GM12878 (cell line): ENCODE data around the gene HCFC1R1. TPM values are rescaled to one million over a fixed set of nuclear protein-coding genes. Genes with fewer than 3 reads are reported as not detected.
A peak's percentile ranks its signal among the peaks of the same experiment; 100 is the strongest.

ENCODE experiments used
- ATAC-seq: fragments of 200-7000 bp; cut with Tn5 transposase; 3 replicates; pipeline ENCODE4 v1.9.1; 2020; ENCODE audit warnings: mild to moderate bottlenecking, moderate library complexity
- BruUV-seq: library from RNA; stranded (reverse); fragments of 400-500 nt; replicated peaks from 2 replicates; lab custom pipeline; 2021; lab: Mats Ljungman, UMichigan
- CTCF ChIA-PET: fragments of 300-600 bp; sonication (Branson Sonifier 250); formaldehyde crosslinking; extraction: SDS; loops from one replicate; lab custom pipeline; 2021; ENCODE audit warnings: inconsistent platforms; lab: Yijun Ruan, JAX
- POLR2A ChIA-PET: fragments of 350-600 bp; formaldehyde crosslinking; extraction: SDS; loops from one replicate; lab custom pipeline; 2021; ENCODE audit warnings: inconsistent platforms; lab: Charles Lee
- RAD21 ChIA-PET: fragments of 300-600 bp; sonication (Branson Sonifier 250); formaldehyde crosslinking; loops from one replicate; lab custom pipeline; 2023; ENCODE audit warnings: antibody characterized with exemption; ENCODE audit not compliant: unreplicated experiment; lab: Charles Lee
- SMC1A ChIA-PET: fragments of 300-600 bp; sonication (Branson Sonifier 250); formaldehyde crosslinking; loops from one replicate; lab custom pipeline; 2023; ENCODE audit not compliant: unreplicated experiment, uncharacterized antibody; lab: Charles Lee
- DNase-seq: peaks from one replicate; pipeline ENCODE4 v3.0.0-alpha.2; 2011; ENCODE audit warnings: low read depth, low spot score
- FAIRE-seq: peaks from 3 replicates; lab custom pipeline; 2011; peaks lifted over from hg19 to GRCh38; lab: Jason Lieb, UNC
- H2AFZ ChIP-seq: 2 replicates; pipeline ENCODE4 v1.6.0; 2011; ENCODE audit warnings: low read depth, low read length, control low read depth; ENCODE audit not compliant: control insufficient read depth
- H3K27ac ChIP-seq: 2 replicates; pipeline ENCODE4 v1.5.1; 2011; ENCODE audit warnings: control low read depth; ENCODE audit not compliant: control insufficient read depth, insufficient read depth
- H3K27me3 ChIP-seq, 2 experiments: replicated peaks in 1 of 2; 2 replicates each; pipeline versions ENCODE4 v1.6.0 to v1.6.1; 2011; ENCODE audit warnings: low read length in 1 of 2; ENCODE audit not compliant: control insufficient read depth in 2 of 2, insufficient read depth in 2 of 2
- H3K36me3 ChIP-seq, 2 experiments: 2 replicates each; pipeline ENCODE4 v1.5.1; 2011; ENCODE audit warnings: low read length in 1 of 2; ENCODE audit not compliant: control insufficient read depth in 2 of 2, insufficient read depth in 2 of 2
- H3K4me1 ChIP-seq: 2 replicates; pipeline ENCODE4 v1.6.1; 2011; ENCODE audit warnings: mild to moderate bottlenecking, low read length, moderate library complexity, mixed read lengths; ENCODE audit not compliant: control insufficient read depth, insufficient read depth
- H3K4me2 ChIP-seq: 2 replicates; pipeline ENCODE4 v1.6.0; 2011; ENCODE audit warnings: control low read depth; ENCODE audit not compliant: control insufficient read depth, insufficient read depth
- H3K4me3 ChIP-seq: fragments of 200-600 bp; sonication (generic); 2 replicates; pipeline ENCODE4 v1.5.1; 2016
- H3K79me2 ChIP-seq: 2 replicates; pipeline ENCODE4 v1.6.0; 2011; ENCODE audit warnings: low read length; ENCODE audit not compliant: control insufficient read depth, insufficient read depth
- H3K9ac ChIP-seq: 2 replicates; pipeline ENCODE4 v1.8.0; 2011; ENCODE audit warnings: low read length, control low read depth, mixed read lengths; ENCODE audit not compliant: control insufficient read depth, insufficient read depth
- H3K9me3 ChIP-seq: replicated peaks from 3 replicates; pipeline ENCODE4 v1.5.1; 2011; ENCODE audit warnings: mild to moderate bottlenecking, low read length; ENCODE audit not compliant: control insufficient read depth, insufficient read depth
- H4K20me1 ChIP-seq: 2 replicates; pipeline ENCODE4 v1.6.0; 2011; ENCODE audit not compliant: control insufficient read depth, insufficient read depth
- CBX5 ChIP-seq: sonication (generic); IDR thresholded peaks from 2 replicates; pipeline ENCODE4 v1.6.1; 2016; ENCODE audit warnings: low read depth, moderate library complexity, mild to moderate bottlenecking, inconsistent platforms
- CTCF ChIP-seq, 3 experiments: IDR thresholded peaks in 2 of 3; conservative IDR thresholded peaks in 1 of 3; 2 replicates each; pipeline ENCODE4 v1.5.1; 2011; ENCODE audit warnings: low read depth in 3 of 3, low read length in 3 of 3, mild to moderate bottlenecking in 3 of 3, control low read depth in 2 of 3, moderate library complexity in 2 of 3, inconsistent platforms in 1 of 3, mixed read lengths in 1 of 3; ENCODE audit not compliant: control insufficient read depth in 2 of 3, insufficient read depth in 1 of 3; ENCODE audit errors: extremely low read depth in 1 of 3
- POLR2A ChIP-seq: IDR thresholded peaks from 2 replicates; pipeline ENCODE4 v1.6.1; 2011; ENCODE audit warnings: low read depth, mild to moderate bottlenecking, low read length
- WGBS: methylation state at CpG from one replicate; pipeline ENCODE4 v1.1.6; 2016; ENCODE audit warnings: low lambda C conversion rate; ENCODE audit not compliant: insufficient replicate concordance, insufficient coverage; ENCODE audit errors: missing lambda C conversion rate; 5-methylcytosine and 5-hydroxymethylcytosine counted together
- in situ Hi-C: fragments of 300-500 bp; cut with MboI; formaldehyde crosslinking; loops from 9 replicates; pipeline ENCODE4 v1.14.3; 2018; ENCODE audit warnings: mixed read lengths
- intact Hi-C: fragments of 100-400 bp; cut with micrococcal nuclease; formaldehyde crosslinking; loops from one replicate; pipeline ENCODE4 v1.14.2; 2022; ENCODE audit not compliant: unreplicated experiment
- polyA plus RNA-seq, 11 experiments: library from polyadenylated mRNA; depleted of rRNA in 4 of 11; unstranded in 6 of 11; stranded (reverse) in 5 of 11; fragments of >200 nt; fragmentation: Nextera tagmentation in 4 of 11; fragmentation: Illumina TruSeq in 1 of 11; extraction: Ambion mirVana in 4 of 11; extraction: Trizol in 1 of 11; gene quantifications; 1 replicate in 1 of 11; 2 replicates in 10 of 11; pipeline versions ENCODE4 v1.2.1 to v1.2.3, GENCODE V29; 2011 to 2016; ENCODE audit warnings: inconsistent platforms in 2 of 11, missing spikeins in 2 of 11, low read depth in 1 of 11
- total RNA-seq, 4 experiments: library from RNA; depleted of rRNA in 3 of 4; stranded (reverse); fragments of >200 nt in 3 of 4; fragmentation: Illumina TruSeq in 1 of 4; extraction: Trizol in 1 of 4; gene quantifications; 2 replicates each; pipeline versions ENCODE4 v1.2.1 to v1.2.3, GENCODE V29; 2013 to 2021

Gene HCFC1R1
- total and polyA plus RNA-seq, 10 of the 15 experiments (the other 5 are each of a cell fraction or from before 2014, with no cell fraction given) = 2.8 to 42.5 (median 20.4) TPM

GRCh38 chr16:2975161-2975795 is 48.5 kb downstream of the HCFC1R1 start:
- CTCF ChIA-PET = no interaction called here
- TF ChIP-seq CTCF (IDR thresholded peaks at IDR 0.05 in 2 of 3, conservative IDR thresholded peaks at IDR 0.05 in 1 of 3; ENCODE audit: control insufficient read depth in 2 of 3, extremely low read depth in 1 of 3, insufficient read depth in 1 of 3, low read depth in 3 of 3, low read length in 3 of 3) (0 out of 6 replicates have a peak, but pooled peaks of 1 of the 3 experiments have one; percentile 0), POLR2A (peak; percentile 46; the same call in 1 of the 2 replicates), CBX5 (no peak)
- TF ChIP-seq, all 136 proteins: peak for 2
- ChIA-PET RAD21 (interaction anchor here (0.9 kb wide), 1 partner anchor 10 kb away, joined by 3 read pairs; no protein-coding TSS in a partner anchor), SMC1A (no interaction called here), POLR2A (no interaction called here)
- no peak for DNase-seq
- no TSS peak for BruUV-seq
- H3K27me3 ChIP-seq = no peaks in the 10 kb centered on the region
- H3K9ac ChIP-seq = no peak overlapping the region
- H2AFZ ChIP-seq = no peak overlapping the region
- peaks cover 18% of the 10 kb centered on the region for H3K79me2 ChIP-seq
- peaks cover 4 to 22% of the 10 kb centered on the region in 2 experiments; a peak in 3 of 4 replicates for H3K36me3 ChIP-seq
- H3K4me2 ChIP-seq = no peak overlapping the region
- 91% methylated on average over 28 of the region's 28 CpGs for WGBS
- H3K27ac ChIP-seq = no peak overlapping the region
- H3K9me3 ChIP-seq = no peaks in the 10 kb centered on the region
- in situ Hi-C loops = no loop called here
- H3K4me1 ChIP-seq = peaks cover 10% of the 10 kb centered on the region
- no peaks in the 10 kb centered on the region for H4K20me1 ChIP-seq
- intact Hi-C loops = no loop called here
- FAIRE-seq = no peak
- no peak overlapping the region for H3K4me3 ChIP-seq
- no peak for ATAC-seq
